K562 (cell line): Measurements from ENCODE around the gene CES5A.

Source experiments
- JUND ChIP-seq, 2 experiments: IDR thresholded peaks; 2 replicates in 1 of 2; 3 replicates in 1 of 2; pipeline ENCODE4 v1.6.1; 2011; ENCODE audit warnings: borderline replicate concordance in 2 of 2, low read depth in 2 of 2, low read length in 2 of 2, improper control_type of control experiment in 1 of 2, missing biosample characterization in 1 of 2, missing genetic modification characterization in 1 of 2, missing genetic modification reagents in 1 of 2
- KLF16 ChIP-seq: IDR thresholded peaks from 2 replicates; pipeline ENCODE4 v1.6.1; 2016; ENCODE audit warnings: antibody characterized with exemption
- MTF1 ChIP-seq: fragments of 250-450 bp; sonication (Bioruptor Pico); IDR thresholded peaks from 2 replicates; pipeline ENCODE4 v1.9.0; 2021; ENCODE audit warnings: moderate library complexity, mild to moderate bottlenecking, inconsistent platforms, borderline replicate concordance
- PHF21A ChIP-seq: fragments of 450-650 bp; IDR thresholded peaks from 2 replicates; pipeline ENCODE4 v1.6.1; 2017; ENCODE audit warnings: low read depth, borderline replicate concordance
- RAD21 ChIP-seq, 2 experiments: fragments of 250-450 bp in 1 of 2; fragments of 450-650 bp in 1 of 2; sonication (Bioruptor Pico) in 1 of 2; formaldehyde crosslinking in 1 of 2; IDR thresholded peaks in 1 of 2; conservative IDR thresholded peaks in 1 of 2; 2 replicates each; pipeline versions ENCODE4 v1.4.0 to v1.8.0; 2020 to 2022; ENCODE audit warnings: mild to moderate bottlenecking in 2 of 2, moderate library complexity in 1 of 2
- ZNF175 ChIP-seq: fragments of 200-800 bp; sonication (Bioruptor generic); IDR thresholded peaks from 2 replicates; pipeline ENCODE4 v1.6.1; 2016; ENCODE audit warnings: low read depth, mild to moderate bottlenecking, missing genetic modification characterization, missing compliant biosample characterization

- TF ChIP-seq ZNF175 (CRISPR knock-in tag): no peak
- no peak for TF ChIP-seq KLF16
- no peak for TF ChIP-seq PHF21A
- no peak for TF ChIP-seq MTF1
- TF ChIP-seq RAD21 (CRISPR knock-in tag; conservative IDR thresholded peaks at IDR 0.05 in 1 of 2, IDR thresholded peaks at IDR 0.05 in 1 of 2): no peak
- TF ChIP-seq JUND (IDR thresholded peaks at IDR 0.05; ENCODE audit: borderline replicate concordance, low read depth, low read length): no peak
- no peak for TF ChIP-seq JUND (tag; IDR thresholded peaks at IDR 0.05; ENCODE audit: borderline replicate concordance, low read depth, low read length)
Measured at GRCh38 chr16:55876854-55877253, 1.7 kb upstream of the CES5A start.
